Nucleus accumbens (tissue), 56 donors: ENCODE data around the gene SPPL2C.

Source experiments
- DNase-seq, 56 donors: peaks; one replicate each; lab custom pipeline; 2025; lab: John Stamatoyannopoulos, UW

Gene SPPL2C

GRCh38 chr17:45826919-45827588, 17.6 kb upstream of the SPPL2C start:
- DNase-seq = no peak

GRCh38 chr17:45828171-45828570, 16.5 kb upstream of the SPPL2C start:
- DNase-seq = no peak

GRCh38 chr17:45828582-45829133, 16.0 kb upstream of the SPPL2C start:
- no peak for DNase-seq

GRCh38 chr17:45833920-45834319, 10.8 kb upstream of the SPPL2C start:
- no peak for DNase-seq

- DNase-seq = no peak
Measured at GRCh38 chr17:45834471-45835396, 9.9 kb upstream of the SPPL2C start.

GRCh38 chr17:45835481-45835880, 9.2 kb upstream of the SPPL2C start:
- no peak for DNase-seq

GRCh38 chr17:45836047-45837044, 8.3 kb upstream of the SPPL2C start:
- no peak for DNase-seq

GRCh38 chr17:45837187-45837586, 7.5 kb upstream of the SPPL2C start:
- no peak for DNase-seq

GRCh38 chr17:45837603-45838002, 7.1 kb upstream of the SPPL2C start:
- DNase-seq = no peak

GRCh38 chr17:45838751-45839295, 5.9 kb upstream of the SPPL2C start:
- DNase-seq = no peak

GRCh38 chr17:45839442-45839841, 5.2 kb upstream of the SPPL2C start:
- DNase-seq = no peak

GRCh38 chr17:45841186-45841585, 3.5 kb upstream of the SPPL2C start:
- no peak for DNase-seq

- no peak for DNase-seq
Measured at GRCh38 chr17:45841883-45842525, 2.7 kb upstream of the SPPL2C start.

GRCh38 chr17:45843722-45844121, 959 bp upstream of the SPPL2C start:
- DNase-seq = no peak

GRCh38 chr17:45845376-45846185, 900 bp downstream of the SPPL2C start:
- no peak for DNase-seq

- DNase-seq = no peak
Measured at GRCh38 chr17:45846223-45846622, 1.5 kb downstream of the SPPL2C start.

GRCh38 chr17:45846646-45847045, 2.0 kb downstream of the SPPL2C start:
- no peak for DNase-seq

- DNase-seq = no peak
Measured at GRCh38 chr17:45847101-45847500, 2.4 kb downstream of the SPPL2C start.

GRCh38 chr17:45847747-45848146, 3.1 kb downstream of the SPPL2C start:
- no peak for DNase-seq
